ENCODE measurements around the gene SNRNP48. TPM values are rescaled to one million over a fixed set of nuclear protein-coding genes. Genes with fewer than 3 reads are reported as not detected.

The SNRNP48 gene
- polyA plus RNA-seq, 1 donor from 2014 or later: 17.5 TPM

DNA sequence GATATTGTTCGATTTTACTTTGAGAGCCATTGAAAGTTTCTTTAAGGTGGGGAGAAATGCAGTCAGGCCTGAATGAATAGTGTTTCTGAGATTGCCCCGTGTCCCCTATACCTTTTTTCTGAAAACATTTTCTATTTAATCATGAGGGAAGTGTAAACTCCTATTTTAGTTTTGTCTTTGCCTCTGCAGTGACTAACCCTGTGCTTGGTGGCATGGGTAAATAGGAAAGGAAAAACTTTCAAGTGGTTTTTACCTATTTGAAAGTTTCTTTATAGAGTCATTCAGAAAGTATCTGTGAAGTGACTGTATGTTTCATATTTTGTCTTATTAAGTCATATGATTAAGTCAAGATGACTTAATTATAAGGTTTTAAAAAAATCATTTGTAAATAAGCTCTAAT is 14.5 kb downstream of the SNRNP48 start:
- no peak overlapping the region for H3K9ac ChIP-seq (ENCODE audit: low read length)
- H3K27me3 ChIP-seq (ENCODE audit: insufficient read depth, low read depth, low read length): no peaks in the 10 kb centered on the region
- H2AFZ ChIP-seq (ENCODE audit: low read depth, low read length): no peak overlapping the region
- H3K36me3 ChIP-seq (ENCODE audit: insufficient read depth, low read length): peaks cover 10% of the 10 kb centered on the region
- no peak overlapping the region for H3K4me3 ChIP-seq (ENCODE audit: low read length)
- no peaks in the 10 kb centered on the region for H4K20me1 ChIP-seq (ENCODE audit: insufficient read depth)
- no peaks in the 10 kb centered on the region for H3K79me2 ChIP-seq (replicated peaks; ENCODE audit: insufficient read depth, low read length)
- no peaks in the 10 kb centered on the region for H3F3A ChIP-seq (ENCODE audit: insufficient read depth, low read length, poor library complexity, severe bottlenecking)
- TF ChIP-seq RAD21 (conservative IDR thresholded peaks at IDR 0.05) (no peak), EP300 (conservative IDR thresholded peaks at IDR 0.05; ENCODE audit: poor library complexity, severe bottlenecking) (no peak), TAF1 (IDR thresholded peaks at IDR 0.05; ENCODE audit: low read depth) (no peak), EZH2 (IDR thresholded peaks at IDR 0.05; ENCODE audit: borderline replicate concordance, insufficient read depth, low read length, poor library complexity, severe bottlenecking) (no peak), MXI1 (conservative IDR thresholded peaks at IDR 0.05; ENCODE audit: poor library complexity, severe bottlenecking) (no peak), SMC3 (conservative IDR thresholded peaks at IDR 0.05; ENCODE audit: poor library complexity) (no peak), POLR2AphosphoS5 (IDR thresholded peaks at IDR 0.05) (no peak)
- TF ChIP-seq, protein P1, sequence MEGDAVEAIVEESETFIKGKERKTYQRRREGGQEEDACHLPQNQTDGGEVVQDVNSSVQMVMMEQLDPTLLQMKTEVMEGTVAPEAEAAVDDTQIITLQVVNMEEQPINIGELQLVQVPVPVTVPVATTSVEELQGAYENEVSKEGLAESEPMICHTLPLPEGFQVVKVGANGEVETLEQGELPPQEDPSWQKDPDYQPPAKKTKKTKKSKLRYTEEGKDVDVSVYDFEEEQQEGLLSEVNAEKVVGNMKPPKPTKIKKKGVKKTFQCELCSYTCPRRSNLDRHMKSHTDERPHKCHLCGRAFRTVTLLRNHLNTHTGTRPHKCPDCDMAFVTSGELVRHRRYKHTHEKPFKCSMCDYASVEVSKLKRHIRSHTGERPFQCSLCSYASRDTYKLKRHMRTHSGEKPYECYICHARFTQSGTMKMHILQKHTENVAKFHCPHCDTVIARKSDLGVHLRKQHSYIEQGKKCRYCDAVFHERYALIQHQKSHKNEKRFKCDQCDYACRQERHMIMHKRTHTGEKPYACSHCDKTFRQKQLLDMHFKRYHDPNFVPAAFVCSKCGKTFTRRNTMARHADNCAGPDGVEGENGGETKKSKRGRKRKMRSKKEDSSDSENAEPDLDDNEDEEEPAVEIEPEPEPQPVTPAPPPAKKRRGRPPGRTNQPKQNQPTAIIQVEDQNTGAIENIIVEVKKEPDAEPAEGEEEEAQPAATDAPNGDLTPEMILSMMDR (IDR thresholded peaks at IDR 0.05; ENCODE audit: poor library complexity, severe bottlenecking): no peak
- TF ChIP-seq, protein P2, sequence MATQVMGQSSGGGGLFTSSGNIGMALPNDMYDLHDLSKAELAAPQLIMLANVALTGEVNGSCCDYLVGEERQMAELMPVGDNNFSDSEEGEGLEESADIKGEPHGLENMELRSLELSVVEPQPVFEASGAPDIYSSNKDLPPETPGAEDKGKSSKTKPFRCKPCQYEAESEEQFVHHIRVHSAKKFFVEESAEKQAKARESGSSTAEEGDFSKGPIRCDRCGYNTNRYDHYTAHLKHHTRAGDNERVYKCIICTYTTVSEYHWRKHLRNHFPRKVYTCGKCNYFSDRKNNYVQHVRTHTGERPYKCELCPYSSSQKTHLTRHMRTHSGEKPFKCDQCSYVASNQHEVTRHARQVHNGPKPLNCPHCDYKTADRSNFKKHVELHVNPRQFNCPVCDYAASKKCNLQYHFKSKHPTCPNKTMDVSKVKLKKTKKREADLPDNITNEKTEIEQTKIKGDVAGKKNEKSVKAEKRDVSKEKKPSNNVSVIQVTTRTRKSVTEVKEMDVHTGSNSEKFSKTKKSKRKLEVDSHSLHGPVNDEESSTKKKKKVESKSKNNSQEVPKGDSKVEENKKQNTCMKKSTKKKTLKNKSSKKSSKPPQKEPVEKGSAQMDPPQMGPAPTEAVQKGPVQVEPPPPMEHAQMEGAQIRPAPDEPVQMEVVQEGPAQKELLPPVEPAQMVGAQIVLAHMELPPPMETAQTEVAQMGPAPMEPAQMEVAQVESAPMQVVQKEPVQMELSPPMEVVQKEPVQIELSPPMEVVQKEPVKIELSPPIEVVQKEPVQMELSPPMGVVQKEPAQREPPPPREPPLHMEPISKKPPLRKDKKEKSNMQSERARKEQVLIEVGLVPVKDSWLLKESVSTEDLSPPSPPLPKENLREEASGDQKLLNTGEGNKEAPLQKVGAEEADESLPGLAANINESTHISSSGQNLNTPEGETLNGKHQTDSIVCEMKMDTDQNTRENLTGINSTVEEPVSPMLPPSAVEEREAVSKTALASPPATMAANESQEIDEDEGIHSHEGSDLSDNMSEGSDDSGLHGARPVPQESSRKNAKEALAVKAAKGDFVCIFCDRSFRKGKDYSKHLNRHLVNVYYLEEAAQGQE (IDR thresholded peaks at IDR 0.05; ENCODE audit: borderline replicate concordance): no peak
- H3K4me2 ChIP-seq (ENCODE audit: low read length): no peak overlapping the region
- H3K9me2 ChIP-seq (ENCODE audit: insufficient read depth, low read length): no peaks in the 10 kb centered on the region
- H3K27ac ChIP-seq (ENCODE audit: low read length): no peak overlapping the region
- no peaks in the 10 kb centered on the region for H3K9me3 ChIP-seq (ENCODE audit: low read length)

DNA sequence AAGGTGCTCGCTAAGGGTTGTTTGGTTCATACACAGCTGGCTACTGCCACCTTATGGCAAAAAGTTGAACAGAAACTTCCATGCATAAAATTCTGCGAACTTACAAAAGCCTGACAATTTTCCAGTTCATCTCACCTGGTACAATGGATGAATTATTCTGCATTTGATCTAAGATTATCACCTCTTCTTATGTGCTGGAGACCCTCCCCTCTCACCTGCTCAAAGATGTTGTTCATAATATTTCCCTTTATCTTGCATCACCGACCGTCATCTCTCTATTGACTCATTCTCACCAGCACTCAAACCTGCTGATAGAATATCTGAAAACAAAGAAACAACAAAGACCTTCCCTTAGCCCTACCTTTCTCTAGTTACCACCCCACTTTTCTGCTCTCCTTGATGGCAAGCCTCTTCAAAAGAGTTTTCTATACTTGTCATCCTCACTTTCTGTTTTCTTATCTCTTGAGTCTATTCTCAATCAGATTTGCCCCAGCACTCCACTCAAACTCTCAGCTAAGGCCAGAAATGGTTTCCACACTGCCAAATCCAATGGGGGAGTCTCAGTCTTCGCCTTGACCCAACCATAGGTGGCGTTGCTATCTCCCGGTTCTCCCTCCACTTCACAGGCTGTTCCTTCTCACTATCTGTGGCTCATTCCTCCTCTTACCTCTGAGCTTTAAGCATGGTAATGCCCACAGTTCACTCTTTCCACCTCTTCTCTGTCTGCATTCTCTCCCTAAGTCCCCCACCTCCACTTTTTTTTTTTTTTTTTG is 25.8 kb downstream of the SNRNP48 start:
- no peaks in the 10 kb centered on the region for H3K36me3 ChIP-seq (ENCODE audit: insufficient read depth, low read length)
- no peaks in the 10 kb centered on the region for H3K9me2 ChIP-seq (ENCODE audit: insufficient read depth, low read length)
- TF ChIP-seq EP300 (conservative IDR thresholded peaks at IDR 0.05; ENCODE audit: poor library complexity, severe bottlenecking) (no peak), SMC3 (conservative IDR thresholded peaks at IDR 0.05; ENCODE audit: poor library complexity) (peak; percentile 89), MXI1 (conservative IDR thresholded peaks at IDR 0.05; ENCODE audit: poor library complexity, severe bottlenecking) (no peak), TAF1 (IDR thresholded peaks at IDR 0.05; ENCODE audit: low read depth) (no peak), RAD21 (conservative IDR thresholded peaks at IDR 0.05) (peak; percentile 89), POLR2AphosphoS5 (IDR thresholded peaks at IDR 0.05) (no peak), EZH2 (IDR thresholded peaks at IDR 0.05; ENCODE audit: borderline replicate concordance, insufficient read depth, low read length, poor library complexity, severe bottlenecking) (no peak)
- TF ChIP-seq, protein P2 (IDR thresholded peaks at IDR 0.05; ENCODE audit: borderline replicate concordance): no peak
- TF ChIP-seq, protein P1 (IDR thresholded peaks at IDR 0.05; ENCODE audit: poor library complexity, severe bottlenecking): peak; percentile 89
- H3F3A ChIP-seq (ENCODE audit: insufficient read depth, low read length, poor library complexity, severe bottlenecking): no peaks in the 10 kb centered on the region
- no peak overlapping the region for H2AFZ ChIP-seq (ENCODE audit: low read depth, low read length)
- H4K20me1 ChIP-seq (ENCODE audit: insufficient read depth): no peaks in the 10 kb centered on the region
- no peaks in the 10 kb centered on the region for H3K9me3 ChIP-seq (ENCODE audit: low read length)
- peaks cover 9% of the 10 kb centered on the region for H3K27me3 ChIP-seq (ENCODE audit: insufficient read depth, low read depth, low read length)
- H3K4me2 ChIP-seq (ENCODE audit: low read length): no peak overlapping the region
- no peak overlapping the region for H3K4me3 ChIP-seq (ENCODE audit: low read length)
- no peaks in the 10 kb centered on the region for H3K79me2 ChIP-seq (replicated peaks; ENCODE audit: insufficient read depth, low read length)
- H3K27ac ChIP-seq (ENCODE audit: low read length): no peak overlapping the region
- H3K9ac ChIP-seq (ENCODE audit: low read length): no peak overlapping the region

All from neural cell (in vitro differentiated cells).